GM03348 (cell line): ENCODE measurements around the gene CSAD.
"Not testable (repeated sequence)": the region's sequence is repeated elsewhere in the genome, so short reads cannot be mapped to it uniquely, and the experiment has no call there.

Experiments used
- DNase-seq: peaks from one replicate; pipeline ENCODE4 v3.0.0; 2012; ENCODE audit warnings: low spot score

Gene CSAD

DNA sequence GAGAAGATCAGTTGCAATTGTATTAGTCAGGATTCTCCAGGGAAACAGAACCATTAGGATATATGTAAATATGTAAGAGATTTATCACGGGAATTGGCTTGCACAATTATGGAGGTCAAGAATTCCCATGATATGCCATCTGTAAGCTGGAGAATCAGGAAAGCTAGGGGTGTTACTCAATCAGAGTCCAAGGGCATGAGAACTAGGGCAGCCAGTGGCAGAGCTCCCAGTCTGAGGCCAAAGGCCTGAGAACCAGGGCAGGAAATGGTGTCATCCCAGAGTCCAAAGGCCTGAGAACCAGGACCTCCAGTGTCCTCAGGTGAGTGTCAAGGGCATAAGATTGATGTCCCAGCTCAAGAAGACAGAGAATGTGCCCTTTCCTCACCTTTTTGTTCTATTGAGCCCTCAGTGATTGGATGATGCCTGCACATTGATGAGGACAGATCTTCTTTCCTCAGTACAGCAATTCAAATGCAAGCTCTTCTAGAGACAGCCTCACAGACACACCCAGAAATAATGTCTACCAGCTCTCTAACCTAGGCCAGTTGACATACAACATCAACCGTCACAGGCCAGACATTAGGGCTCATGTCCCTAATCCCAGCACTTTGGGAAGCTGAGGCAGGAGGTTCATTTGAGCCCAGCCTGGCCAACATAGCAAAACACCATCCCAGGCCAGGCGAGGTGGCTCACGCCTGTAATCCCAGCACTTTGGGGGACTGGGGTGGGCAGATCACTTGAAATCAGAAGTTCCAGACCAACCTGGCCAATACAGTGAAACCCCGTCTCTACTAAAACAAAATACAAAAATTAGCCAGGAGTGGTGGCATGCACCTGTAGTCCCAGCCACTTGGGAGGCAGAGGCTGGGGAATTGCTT lies 35.1 kb downstream of the CSAD start:
- DNase-seq, result peak; percentile 25

DNA sequence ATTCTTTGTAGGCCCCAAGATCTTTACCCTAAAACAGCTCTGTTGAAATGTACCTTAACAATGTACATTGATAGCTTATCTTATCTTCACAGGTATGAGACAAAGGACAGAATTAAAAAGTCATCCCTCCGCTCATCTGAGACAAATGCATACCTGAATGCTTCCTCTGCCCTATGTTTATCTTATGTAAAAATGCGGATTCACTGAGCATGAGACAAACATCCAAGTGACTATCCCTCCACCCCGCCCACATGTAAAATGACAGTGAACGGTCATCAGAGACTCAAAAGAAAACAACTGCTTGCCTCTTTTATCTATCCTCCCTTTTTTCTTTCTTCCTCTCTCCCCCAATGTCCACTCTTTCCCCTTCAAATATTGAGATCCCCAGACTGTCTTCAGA lies 37.4 kb downstream of the CSAD start:
- no peak for DNase-seq

DNA sequence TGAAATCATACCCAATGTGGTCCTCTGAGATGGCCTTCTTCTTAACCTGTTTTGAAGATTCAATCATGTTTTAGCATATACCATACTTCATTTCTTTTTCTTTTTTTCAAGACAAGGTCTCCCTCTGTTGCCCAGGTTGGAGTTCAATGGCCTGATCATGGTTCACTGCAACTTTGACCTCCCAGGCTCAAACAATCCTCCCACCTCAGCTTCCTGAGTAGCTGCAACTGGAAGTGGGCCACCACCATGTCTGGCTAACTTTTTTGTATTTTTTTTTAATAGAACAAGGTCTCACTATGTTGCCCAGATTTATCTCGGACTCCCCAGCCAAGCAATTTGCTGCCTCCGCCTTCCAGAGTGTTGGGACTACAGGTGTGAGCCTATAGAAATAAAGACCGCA lies 47.0 kb downstream of the CSAD start:
- DNase-seq, result no peak

DNA sequence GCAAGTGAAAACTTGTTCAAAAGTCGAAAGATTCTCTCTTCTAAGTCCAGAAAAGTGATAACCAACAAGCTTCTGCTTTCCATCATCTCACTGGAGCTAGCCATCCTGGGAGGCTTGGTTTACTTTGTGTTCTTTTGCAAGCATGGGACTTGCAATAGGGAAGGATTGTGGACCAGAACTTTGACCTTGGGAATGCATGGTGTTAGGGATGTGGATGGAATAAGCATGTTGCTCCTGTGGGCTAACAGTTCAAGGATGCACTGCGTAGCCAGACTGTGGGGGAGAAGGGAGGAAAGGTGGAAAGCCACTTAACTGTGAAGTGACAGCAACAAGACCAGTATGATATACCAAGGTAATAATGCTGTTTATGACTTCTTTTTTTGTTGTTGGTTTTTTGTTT lies 48.9 kb downstream of the CSAD start:
- no peak for DNase-seq

DNA sequence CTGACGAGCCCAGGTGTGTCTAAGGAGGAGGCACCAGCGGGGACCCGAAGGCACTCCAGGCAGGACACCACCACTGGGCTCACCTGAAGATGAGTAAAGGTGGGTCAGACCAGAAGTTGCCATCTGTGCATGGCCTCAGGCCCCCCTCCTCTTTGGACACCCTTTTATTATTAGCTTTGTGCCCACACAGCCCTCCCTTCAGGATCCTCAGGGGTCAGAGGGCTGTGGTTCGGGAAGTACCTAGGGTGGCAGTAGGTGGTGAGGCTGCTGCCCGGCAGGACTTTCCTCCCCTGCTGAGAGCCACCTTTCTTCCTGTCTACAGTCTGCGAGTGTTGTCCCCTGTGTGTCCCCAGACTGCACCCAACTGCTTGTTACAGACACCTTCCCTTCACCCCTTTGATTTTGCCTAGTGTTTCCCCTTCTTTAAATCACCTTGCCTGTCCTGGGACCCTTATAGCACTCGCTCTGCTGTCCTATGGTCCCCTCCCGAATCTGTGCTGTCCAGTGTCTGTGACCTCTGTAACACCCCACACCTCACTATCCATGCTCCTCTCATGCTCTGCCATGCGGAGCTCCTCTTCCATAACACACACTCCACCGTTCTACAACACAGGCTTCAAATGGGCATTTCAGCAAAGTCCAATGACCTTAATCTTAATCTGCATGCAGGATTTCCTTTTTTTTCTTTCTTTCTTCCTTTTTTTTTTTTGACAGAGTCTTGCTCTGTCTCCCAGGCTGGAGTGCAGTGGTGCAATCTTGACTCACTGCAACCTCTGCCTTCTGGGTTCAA lies 51.8 kb downstream of the CSAD start:
- no peak for DNase-seq

DNA sequence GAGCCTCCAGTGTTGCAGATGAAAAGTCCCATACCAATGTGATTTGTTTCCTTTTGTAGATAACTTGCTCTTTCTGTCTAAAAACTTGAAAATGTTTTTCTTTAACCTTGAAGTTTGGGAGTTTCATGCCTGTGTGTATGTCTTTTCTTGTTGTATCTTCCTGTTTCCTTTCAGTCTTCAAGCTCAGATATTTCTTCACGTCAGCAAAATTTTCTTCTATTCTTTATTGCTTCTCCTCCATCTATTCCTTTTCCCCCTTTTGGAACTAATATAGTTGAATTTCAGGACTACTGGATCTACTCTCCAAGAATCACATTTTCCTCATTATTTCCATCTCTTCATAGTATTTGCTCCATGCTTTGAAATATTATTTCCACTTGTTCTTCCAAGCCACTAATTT lies 53.6 kb downstream of the CSAD start:
- DNase-seq, result no peak

DNA sequence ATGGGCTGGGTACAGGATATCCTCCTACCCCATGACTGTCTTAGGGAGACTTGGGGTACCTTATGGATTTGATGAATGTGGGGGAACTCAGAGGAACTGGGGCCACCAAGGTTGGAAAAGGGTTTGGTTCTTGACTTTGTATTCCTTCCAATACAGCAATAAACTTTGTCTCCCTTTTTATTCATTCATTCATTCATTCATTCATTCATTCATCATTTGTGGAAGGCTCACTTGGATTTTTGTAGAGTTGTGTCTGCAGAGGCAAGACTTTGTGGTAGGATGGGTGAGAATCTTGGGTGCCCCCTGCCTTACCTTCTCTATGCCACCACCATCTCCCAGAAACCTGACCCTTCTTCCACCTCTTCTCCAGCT lies 56.4 kb downstream of the CSAD start:
- no peak for DNase-seq

DNA sequence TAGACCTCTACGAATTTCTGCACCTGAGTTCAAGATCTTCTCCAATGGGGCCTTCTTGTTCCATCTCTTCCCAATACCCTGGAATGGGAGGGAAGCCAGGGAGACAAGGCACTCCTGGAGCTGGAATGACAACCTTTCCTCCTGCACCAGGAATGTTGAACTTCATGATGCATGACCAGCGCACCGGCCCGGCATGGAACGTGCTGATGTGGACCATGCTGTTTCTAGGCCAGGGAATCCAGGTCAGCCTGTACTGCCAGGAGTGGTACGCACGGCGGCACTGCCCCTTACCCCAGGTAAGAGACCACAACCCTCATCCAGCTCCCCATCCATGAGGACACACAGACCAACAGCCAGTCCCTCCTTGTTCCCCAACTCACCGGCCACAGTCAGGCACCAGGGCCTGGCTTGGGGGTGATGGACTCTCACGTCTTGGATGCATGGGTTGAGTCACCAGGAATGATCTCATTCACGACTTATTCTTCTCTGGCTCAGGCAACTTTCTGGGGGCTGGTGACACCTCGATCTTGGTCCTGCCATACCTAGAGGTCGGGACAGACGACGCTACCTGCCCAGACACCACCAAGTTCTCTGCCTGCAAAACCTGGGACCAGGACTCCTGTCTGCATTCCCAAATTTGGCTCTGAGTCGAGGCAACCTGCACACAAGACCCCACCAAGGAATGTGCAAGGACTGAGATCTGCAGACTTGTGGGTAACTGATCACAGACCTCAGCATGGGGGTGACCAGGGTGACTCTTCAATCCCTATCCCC lies 57.0 kb downstream of the CSAD start:
- peak; percentile 66 for DNase-seq

DNA sequence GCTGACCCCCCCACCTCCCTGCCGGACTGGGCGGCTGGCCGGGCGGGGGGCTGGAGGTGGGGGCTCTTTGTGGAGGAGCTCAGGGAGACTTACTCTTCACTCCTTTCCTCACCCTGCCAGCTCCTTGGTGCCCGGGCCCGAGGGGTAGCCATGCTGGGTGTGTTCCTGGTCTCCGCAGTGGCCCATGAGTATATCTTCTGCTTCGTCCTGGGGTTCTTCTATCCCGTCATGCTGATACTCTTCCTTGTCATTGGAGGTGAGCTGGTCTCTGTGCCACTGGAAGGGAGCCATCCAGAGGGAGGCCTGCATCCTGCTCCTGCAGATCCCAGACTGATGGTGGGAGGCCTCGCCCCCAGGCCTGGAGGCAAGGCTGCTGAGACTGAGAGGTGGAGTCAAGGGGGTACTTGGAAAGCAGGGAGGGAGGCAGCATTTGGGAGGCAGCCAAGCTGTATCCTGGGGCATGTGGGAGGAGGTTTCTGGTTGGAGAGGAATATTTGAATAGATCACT lies 57.7 kb downstream of the CSAD start:
- DNase-seq, result no peak

DNA sequence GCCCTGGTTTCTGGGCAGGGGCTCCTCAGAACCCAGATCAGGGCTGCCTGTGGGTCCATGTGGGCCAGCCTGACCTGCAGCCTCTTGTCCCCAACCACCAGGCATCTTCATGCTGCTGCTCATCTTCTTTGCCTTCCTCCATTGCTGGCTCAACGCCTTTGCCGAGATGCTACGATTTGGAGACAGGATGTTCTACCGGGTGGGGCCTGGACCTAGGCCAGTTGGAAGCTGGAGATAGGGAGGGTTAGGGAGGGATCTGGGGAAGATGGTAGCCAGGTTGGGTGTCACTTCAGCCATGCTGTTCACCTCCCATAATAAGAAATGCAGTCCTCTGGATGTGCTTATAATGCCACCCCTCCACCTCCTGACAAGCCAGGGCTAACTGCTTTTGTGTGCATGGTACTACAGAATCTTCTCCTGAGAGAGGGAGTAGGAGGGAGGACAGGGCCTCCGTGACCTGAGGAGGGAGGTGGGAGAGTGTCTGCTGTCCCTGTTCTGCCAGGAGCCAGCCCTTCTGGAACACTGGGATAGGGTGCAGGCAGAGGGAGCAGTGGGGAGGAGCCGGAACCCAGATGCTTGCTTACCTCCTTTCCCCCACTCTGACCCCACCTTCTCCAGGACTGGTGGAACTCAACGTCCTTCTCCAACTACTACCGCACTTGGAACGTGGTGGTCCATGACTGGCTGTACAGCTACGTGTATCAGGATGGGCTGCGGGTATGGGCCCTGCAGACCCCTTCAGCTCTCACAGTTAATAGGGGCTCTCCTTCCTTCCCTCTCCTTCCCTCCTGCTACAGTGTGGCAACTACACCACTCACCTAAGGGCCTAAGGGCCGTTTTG lies 59.8 kb downstream of the CSAD start:
- no peak for DNase-seq

DNA sequence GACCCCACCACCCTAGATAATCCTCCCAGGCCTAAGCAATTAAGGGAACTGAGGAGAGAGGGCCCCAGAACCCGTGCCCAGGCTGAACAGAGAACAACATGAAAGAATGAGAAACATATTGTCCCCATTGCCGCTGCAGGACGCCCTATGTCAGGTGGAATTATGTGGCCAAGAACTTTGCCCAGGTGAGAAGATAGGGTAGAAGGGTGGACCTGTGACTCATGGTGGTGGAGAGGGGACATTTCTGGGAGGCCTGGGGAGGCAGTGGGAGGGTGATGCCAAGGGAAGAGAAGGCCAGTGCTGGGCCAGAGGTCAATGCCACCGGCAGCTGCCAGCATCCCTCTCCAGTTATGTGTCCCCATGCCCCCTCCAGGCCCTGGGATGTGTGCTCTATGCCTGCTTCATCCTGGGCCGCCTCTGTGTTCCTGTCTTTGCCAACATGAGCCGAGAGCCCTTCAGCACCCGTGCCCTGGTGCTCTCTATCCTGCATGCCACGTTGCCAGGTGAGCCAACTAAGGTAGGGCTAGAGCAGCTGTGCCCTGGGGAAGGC lies 61.9 kb downstream of the CSAD start:
- DNase-seq, result no peak

DNA sequence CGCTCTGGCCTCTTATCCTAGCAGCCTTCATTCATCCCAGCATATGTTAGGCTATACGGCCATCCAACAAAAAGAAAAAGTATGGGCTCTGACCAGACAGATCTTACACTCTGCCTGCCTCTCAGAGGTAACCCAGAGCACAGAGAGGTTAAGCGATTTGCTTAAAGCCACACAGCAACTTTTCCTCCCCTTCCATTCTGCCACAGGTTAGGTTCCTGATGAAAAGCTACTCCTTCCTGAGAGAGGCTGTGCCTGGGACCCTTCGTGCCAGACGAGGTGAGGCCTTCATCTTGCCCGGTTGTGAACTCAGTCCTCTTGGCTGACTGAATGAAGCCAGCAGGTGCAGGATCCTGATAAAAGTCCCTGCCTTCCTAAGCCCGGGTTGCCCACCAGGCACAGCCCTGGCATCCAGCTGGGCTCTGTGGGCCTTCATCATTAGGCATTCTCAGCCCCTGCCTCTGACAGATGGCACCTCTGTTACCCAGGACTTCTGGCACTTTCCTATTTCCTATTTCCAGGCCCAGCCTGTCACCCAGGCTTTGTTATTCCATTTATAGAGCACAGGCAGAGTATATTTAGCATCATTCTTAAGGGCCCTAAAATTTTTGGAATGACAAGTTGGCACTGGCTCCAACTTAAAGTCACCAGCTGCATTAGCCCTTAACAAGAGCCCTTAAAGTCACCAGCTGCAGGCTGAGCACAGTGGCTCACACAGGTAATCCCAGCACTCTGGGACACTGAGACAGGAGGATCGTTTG lies 64.7 kb downstream of the CSAD start:
- DNase-seq, result no peak

DNA sequence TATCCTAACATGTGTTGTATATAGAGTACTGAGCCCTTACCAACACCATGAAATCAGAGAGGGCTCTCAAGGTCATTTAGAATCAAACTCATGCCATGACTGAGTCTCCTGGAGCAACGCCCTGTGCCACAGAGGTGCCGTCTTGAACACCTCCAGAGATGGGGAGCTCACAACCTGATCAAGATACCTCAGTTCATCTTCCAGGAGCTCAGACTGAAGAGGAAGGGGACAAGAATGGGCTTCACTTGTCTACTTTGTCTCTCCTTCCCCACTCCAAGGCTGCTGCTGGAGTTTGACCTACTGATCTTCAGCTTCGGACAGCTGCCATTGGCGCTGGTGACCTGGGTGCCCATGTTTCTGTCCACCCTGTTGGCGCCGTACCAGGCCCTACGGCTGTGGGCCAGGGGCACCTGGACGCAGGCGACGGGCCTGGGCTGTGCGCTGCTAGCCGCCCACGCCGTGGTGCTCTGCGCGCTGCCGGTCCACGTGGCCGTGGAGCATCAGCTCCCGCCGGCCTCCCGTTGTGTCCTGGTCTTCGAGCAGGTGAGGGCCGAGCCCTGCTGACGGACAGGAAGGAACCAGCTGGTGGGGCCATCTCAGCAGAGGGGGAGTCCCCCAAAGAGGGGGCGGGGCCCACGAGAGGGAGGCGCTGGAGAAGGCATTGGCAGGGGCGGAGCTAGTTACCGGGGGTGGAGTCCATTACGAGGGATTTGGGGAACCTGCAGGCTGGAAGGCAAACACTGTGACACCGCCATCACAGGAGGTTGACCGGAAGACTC lies 65.4 kb downstream of the CSAD start:
- no peak for DNase-seq

DNA sequence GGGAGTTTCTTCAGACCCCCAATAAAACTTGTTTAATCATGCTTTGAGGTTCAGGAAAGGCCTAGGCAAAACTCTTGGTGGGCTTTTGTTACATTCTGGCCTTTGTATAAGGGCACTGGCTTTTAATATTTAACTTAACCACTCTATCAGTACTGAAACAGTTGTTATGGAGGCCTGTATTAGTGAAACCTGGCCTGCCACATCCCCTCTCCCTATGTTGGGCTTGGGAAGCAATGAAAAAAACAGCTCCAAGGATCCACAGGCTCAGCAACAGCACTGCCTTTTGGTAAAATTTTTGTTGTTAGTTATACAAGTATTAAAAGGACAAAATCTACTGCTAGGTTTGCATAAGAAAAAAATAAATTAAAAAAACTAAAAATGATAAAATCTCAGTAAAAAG lies 66.8 kb downstream of the CSAD start:
- DNase-seq, result no peak

DNA sequence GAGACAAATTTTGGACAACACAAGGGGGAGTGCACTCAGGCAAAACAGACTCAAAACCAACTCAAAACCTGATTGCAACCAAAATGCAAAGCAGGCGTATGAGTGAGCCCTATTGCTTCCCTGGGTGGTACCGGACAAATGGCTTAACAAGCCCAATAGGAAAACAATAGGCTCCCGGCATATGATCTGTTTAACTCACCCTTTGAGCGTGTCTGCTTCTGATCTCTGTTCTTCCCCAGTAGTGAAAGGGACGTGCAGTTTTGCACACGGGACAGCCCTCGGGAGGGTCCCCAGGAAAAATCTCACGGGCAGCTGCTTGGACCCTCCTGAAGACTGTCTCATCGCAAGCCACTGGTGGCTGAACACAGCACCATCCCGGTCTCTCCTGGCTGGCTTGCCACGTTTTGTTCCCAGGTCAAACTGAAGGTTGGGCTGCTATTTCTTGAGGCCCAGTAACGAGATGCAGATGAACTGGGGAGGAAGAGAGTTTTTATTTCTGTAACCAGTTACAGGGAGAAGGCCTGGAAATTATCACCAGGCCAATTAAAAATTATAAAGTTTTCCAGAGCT lies 67.5 kb downstream of the CSAD start:
- no peak for DNase-seq

DNA sequence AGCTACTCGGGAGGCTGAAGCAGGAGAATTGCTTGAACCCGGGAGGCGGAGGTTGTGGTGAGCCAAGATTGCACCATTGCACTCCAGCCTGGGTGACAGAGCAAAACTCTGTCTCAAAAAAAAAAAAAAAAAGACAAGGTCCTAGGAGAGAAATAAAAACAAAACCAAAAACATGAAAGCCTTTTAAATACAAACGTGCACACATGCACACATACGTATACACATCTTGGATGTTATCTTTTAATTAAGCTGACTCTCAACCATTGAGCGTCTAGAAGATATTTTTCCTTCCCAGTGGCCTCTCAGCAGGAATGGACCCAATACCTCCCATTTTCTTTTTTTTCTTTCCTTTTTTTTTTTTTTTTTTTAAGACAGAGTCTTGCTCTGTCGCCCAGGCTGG lies 68.3 kb downstream of the CSAD start:
- not testable (repeated sequence) for DNase-seq
